GM12801 (cell line): ENCODE data around the gene DCLK2.

Source experiments
- TF ChIP-seq, protein P1 (sequence below): IDR thresholded peaks from one replicate; pipeline ENCODE4 v1.5.1; 2011; ENCODE audit warnings: control low read depth; ENCODE audit not compliant: insufficient read length; ENCODE audit errors: extremely low read depth

DCLK2 gene

DNA sequence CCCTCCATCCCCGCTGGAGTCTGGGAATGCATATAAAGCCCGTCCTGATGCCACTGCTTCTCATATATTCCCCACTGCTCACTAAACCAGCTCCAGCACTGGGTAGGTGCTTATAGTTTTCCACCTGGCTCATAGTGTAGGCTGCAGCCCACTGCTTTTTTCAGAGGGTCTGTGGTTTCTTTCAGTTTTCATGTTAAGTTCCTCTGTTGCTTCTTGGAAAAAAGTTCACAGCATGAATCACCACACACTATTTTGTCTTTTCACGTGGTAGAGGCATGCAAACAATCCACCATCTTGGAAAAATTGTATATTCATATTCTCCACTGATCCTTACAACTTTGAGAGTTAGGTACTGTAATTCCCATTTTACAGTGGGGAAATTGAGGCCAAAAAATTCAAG, 39.4 kb downstream of the DCLK2 start:
- TF ChIP-seq, protein P1, sequence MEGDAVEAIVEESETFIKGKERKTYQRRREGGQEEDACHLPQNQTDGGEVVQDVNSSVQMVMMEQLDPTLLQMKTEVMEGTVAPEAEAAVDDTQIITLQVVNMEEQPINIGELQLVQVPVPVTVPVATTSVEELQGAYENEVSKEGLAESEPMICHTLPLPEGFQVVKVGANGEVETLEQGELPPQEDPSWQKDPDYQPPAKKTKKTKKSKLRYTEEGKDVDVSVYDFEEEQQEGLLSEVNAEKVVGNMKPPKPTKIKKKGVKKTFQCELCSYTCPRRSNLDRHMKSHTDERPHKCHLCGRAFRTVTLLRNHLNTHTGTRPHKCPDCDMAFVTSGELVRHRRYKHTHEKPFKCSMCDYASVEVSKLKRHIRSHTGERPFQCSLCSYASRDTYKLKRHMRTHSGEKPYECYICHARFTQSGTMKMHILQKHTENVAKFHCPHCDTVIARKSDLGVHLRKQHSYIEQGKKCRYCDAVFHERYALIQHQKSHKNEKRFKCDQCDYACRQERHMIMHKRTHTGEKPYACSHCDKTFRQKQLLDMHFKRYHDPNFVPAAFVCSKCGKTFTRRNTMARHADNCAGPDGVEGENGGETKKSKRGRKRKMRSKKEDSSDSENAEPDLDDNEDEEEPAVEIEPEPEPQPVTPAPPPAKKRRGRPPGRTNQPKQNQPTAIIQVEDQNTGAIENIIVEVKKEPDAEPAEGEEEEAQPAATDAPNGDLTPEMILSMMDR, result no peak

DNA sequence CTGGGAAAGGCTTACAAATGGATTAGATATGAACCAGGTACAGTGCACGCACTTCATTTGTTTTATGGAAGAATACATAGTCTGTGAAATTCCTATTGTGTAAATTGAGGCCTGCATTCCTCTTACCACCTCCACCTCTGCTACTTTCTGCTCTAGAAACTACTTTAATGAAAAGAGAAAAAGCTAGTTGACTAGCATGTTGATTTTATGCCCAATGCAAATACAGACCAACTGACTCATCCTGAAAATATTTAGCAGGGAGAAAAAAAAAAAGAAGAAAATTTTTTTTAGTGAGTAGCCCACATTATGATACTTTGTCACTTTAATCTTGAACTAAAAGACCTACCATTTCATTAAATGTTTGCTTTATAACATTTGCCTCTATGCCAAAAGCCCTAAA, 41.2 kb downstream of the DCLK2 start:
- TF ChIP-seq, protein P1, result no peak

DNA sequence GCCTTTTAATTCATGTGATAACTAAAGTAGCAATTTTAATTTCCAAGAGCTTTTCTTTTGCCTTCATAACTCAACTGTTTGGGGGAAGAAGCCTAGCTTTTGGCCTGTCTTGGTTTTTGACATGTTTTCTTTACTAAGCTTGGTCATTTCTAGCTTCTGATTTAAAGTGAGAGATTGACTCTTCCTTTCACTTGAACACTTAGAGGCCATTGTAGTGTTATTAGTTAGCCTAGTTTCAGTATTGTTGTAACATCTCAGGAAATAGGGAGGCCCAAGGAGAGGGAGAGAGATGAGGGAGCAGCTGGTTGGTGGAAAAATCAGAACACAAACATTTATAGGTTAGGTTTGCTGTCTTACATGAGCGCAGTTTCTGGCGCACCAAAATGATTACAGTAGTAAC, 44.8 kb downstream of the DCLK2 start:
- TF ChIP-seq, protein P1, result no peak

GRCh38 chr4:150123796-150124677, 45.8 kb downstream of the DCLK2 start:
- TF ChIP-seq, protein P1, result no peak

DNA sequence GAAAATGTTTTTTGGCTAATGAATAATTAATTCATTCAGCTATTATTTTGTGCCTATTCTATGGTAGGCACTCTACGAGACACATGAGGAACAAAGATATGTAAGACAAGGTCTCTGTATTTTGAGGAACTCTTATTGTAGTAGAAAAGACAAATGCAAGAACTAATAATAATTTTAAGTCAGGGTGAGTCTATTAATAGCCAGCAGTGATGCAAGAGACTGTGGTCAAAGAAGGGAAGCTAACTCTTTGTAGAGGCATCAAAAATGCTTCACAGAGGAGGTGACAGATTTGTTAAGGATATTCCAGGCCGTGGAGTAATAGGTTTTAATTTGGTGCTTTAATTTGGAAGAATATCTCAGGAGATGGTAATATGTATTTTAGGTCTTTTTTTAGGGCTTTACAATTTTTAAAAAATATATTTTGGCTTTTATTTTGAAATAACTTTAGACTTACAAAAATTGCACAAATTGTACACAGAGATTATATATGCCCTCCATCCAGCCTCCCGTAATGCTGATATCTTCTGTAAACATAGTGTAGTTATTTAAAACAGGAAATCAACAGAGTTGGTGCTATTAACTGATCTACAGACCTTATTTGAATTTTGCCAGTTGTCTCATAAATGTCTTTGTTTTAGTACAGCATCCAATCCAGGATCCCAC, 48.1 kb downstream of the DCLK2 start:
- TF ChIP-seq, protein P1, result no peak

DNA sequence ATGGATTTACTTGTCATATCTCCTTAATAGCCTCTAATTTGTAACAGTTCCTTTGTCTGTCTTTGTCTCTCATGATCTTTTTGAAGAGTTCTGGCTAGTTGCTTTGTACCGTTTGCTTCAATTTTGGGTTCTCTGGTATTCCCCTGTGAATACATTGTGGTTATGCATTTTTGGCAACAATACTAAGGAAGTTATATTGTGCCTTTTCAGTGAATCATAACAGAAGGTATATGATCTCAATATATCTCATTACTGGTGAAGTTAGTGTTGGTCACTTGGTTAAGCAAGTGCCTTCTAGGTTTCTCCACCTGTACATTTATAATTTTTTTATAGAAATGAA, 48.6 kb downstream of the DCLK2 start:
- TF ChIP-seq, protein P1, result no peak

GRCh38 chr4:150127757-150128156, 49.5 kb downstream of the DCLK2 start:
- TF ChIP-seq, protein P1, result no peak
